HG03457 (cell line): ENCODE measurements around the gene MYBPH.

Experiments used
- ATAC-seq: cut with Tn5 transposase; IDR thresholded peaks from one replicate; pipeline ENCODE4 v1.9.1; 2021; ENCODE audit warnings: moderate number of reproducible peaks; ENCODE audit not compliant: unreplicated experiment

Gene MYBPH

GRCh38 chr1:203180611-203181330 is 5.1 kb upstream of the MYBPH start:
- no peak for ATAC-seq

DNA sequence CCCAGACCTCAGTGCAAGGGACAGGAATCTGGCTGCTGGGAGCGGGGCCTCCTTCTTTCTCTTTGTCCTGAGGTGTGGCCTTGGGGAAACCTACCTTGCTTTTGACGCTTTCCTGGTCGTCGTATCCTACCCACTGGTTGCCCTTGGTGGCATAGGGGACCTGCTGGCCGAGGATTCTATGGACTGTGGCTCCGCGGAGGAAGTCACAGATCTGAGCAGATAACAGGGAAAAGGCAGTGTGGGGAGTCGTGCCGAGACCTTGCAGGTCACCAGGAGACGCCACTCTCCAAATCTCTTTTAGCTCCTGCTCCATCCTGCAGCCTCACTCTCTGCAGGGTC is 4.0 kb upstream of the MYBPH start:
- no peak for ATAC-seq

DNA sequence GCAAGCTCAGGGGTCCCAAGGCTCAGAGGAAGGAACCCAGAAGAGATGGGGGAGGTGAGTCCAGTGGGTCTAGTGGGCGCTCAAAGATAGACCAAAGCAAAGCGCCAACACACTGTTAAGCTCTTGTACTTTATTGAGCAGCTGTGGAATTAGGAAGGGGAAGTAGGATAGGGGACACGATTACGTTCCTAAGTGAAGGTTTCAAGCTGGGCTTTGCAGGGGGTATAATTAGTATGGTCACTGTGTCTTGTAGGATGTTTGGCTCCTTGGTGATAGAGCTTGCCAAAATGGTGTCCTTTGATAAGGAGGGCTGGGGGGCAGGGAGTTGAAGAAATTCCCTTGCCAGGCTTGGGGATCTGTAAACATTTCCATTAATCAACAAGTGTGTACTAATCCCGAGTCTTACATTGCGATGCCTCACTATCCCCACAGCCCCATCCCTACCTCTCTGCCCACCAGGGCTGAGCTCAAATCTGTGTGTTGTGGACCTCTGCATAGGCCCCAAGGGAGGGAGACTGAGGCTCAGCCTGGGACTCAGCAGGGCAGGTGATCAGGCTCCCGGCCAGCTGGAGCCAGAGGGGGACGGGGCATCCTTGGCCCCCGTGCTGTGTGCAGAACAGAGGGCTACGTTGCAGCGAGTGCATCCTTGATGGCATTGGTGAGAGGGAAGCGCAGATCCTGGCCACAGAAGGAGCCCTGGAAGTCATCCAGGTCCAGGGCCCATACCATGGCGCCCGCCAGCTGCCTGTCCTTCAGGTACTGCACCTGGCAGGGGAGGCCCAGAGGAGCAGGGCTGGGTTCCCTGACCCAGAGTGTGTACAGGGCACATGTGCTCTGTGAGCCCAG is 3.4 kb upstream of the MYBPH start:
- ATAC-seq: no peak

- ATAC-seq: no peak
Measured at GRCh38 chr1:203178083-203178482, 2.5 kb upstream of the MYBPH start.

GRCh38 chr1:203177470-203178039 is 1.9 kb upstream of the MYBPH start:
- no peak for ATAC-seq

- no peak for ATAC-seq
Measured at GRCh38 chr1:203177036-203177405, 1.4 kb upstream of the MYBPH start.

DNA sequence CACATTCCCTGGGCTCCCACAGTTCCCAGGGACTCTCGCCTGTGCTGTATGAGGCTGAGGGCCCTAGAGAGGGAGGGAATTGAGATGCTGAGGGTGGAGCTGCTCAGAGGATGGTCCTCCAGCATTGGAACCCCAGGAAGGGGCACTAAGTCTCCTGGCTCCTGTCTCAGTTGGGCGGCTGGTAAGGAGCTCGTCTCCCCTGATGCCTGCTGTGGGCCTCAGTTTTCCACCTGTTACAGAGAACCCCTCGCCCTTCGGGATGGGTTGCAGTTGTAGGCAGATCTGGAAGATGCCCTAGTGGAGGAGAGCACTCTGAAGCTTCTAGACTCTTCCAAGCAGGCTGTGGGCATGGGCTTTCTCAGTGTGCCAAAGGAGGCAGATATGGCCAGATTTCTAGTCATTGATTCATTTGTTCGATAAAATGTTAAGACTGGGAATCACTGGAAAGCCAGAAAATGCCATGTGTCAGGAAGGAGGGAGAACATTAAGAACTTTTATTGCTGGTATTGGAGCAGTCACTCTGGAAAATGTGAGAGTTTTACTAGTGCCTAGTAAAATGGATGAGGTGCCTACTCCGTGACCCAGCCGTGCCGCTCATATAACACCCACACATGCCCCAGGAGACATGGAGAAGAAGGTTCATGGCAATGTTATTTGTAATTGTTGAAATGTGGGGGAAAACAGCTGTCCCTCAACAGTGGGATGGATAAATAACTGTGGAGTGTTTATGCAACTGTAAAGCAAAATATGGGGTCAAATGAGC is 828 bp upstream of the MYBPH start:
- no peak for ATAC-seq

DNA sequence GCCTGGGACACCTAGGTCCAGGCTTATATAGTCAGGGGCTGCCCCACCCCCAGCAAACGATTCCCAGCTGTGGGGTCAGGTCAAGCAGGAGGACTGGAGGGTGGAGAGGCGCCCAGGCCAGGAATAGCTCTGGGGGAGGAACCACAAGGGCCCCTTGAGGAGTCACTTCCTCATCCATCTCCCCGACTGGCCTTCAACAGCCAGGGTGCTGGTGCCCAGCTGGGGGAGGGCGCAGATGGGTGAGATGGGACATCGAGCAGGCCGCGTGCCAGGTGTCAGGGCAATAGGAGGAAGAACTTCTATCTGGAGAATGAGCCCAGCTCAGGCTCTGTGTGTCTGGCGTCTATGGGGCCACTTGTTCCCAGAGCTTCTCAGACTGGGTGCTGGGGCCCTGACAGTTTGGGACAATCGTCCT is 208 bp upstream of the MYBPH start:
- ATAC-seq: no peak

GRCh38 chr1:203174324-203174985 is 1.2 kb downstream of the MYBPH start:
- ATAC-seq: no peak

DNA sequence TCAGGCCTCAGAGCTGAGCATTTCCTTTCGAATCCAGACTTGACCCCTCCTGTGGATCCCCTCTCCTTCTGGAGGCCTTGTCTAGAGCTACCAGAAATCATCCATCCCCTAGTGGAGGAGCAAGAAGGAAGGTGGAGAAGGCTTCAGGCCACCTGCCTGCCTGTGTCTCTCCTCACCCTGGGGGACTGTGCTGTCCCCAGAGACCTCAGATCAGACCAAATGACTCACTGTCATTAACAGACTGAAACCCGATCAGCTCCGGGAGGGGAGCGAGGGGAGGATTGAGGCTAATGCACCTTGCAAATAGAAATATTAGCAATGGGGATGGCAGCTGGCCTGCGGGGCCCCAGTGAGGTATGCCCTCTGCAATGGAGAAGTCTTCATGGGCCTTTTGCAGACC is 2.1 kb downstream of the MYBPH start:
- ATAC-seq: peak; percentile 77

DNA sequence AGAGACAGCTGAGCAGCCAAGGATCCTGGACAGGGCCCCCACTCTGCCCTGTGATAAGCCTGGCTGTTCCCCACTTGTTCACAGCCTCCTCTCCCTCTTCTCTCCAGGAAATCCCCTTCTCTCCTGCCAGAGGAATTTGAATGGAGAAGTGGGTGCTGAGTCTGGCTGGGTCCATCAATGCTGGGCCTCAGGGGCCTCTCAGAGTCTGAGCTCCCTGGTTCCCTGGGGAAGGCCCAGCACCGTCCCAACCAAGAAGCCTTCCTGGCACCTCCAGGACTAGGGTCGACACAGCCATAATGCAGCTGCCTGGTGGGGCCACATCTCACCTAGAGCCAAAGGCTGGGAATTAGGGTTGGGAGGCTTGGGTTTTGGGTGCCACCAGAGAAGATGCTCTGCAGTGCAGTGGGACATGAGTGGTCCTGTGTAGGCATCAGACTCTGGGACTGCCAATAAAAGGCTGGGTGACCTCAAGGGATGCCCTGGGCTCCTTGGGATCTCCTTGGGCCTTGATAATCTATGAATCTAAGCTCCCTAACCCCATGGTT is 2.5 kb downstream of the MYBPH start:
- ATAC-seq: no peak

- no peak for ATAC-seq
Measured at GRCh38 chr1:203172184-203173010, 3.2 kb downstream of the MYBPH start.

- no peak for ATAC-seq
Measured at GRCh38 chr1:203171341-203172183, 4.1 kb downstream of the MYBPH start.

GRCh38 chr1:203170625-203171330 is 4.8 kb downstream of the MYBPH start:
- no peak for ATAC-seq

GRCh38 chr1:203169770-203170520 is 5.7 kb downstream of the MYBPH start:
- ATAC-seq: no peak

DNA sequence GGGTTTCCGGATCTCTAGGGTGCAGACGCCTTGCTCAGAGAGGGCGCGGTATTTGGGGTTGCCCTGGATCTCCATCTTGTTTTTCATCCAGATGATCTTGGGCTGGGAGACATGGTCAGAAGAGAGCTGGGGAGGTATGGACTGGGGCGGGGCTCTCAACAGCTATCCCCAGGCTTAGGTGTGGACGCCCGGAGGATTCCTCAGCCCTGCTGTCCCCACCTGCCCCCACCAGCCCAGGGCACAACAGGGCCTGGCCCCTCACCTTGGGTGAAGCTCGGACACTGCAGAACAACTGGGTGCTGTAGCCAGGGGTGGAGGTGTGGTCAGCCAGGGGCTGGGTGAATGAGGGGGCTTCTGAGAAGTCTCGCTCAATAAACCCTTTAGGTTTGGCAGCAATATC is 6.6 kb downstream of the MYBPH start:
- ATAC-seq: no peak

DNA sequence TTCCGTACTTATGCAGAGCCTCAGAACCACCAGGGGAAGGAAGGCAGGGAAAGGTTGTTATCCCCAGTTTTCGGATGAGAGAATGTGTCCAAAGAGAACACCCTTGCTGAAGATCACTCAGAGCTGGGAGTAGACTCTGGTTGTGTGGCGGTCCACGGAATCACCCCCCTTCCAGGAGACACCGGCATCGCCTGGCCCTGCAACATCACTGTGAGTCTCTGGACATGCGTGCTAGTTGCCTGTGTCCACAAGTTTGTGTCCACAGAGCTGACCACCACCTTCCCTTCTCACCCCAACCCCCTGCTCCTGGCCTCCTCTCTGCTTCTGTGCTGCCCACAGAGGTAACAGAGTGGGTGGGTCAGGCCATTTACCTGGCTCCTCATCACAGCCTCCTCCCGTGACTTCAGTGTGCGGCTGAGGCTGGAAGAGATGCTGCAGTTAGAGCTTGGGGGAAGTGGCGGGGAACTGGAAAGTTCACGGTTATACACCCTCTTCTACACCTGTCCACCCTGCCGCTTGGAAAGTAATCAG is 7.3 kb downstream of the MYBPH start:
- no peak for ATAC-seq

- no peak for ATAC-seq
Measured at GRCh38 chr1:203167913-203168200, 7.8 kb downstream of the MYBPH start.
